Ureter (tissue), 1 donor: ENCODE data around the gene PPP6C. TPM values are rescaled to one million over a fixed set of nuclear protein-coding genes. Genes with fewer than 3 reads are reported as not detected.
"Not testable (repeated sequence)": the region's sequence is repeated elsewhere in the genome, so short reads cannot be mapped to it uniquely, and the experiment has no call there.

Source experiments
- DNase-seq: peaks from one replicate; pipeline ENCODE4 v3.0.0-alpha.2; 2020; ENCODE audit warnings: low spot score
- total RNA-seq: library from RNA; stranded (reverse); gene quantifications from one replicate; pipeline ENCODE4 v1.2.4, GENCODE V29; 2023
- donor health status: DM: yes; HTN: yes; CAD: no.

PPP6C gene
- total RNA-seq, 1 donor from 2014 or later = 36.9 TPM

DNA sequence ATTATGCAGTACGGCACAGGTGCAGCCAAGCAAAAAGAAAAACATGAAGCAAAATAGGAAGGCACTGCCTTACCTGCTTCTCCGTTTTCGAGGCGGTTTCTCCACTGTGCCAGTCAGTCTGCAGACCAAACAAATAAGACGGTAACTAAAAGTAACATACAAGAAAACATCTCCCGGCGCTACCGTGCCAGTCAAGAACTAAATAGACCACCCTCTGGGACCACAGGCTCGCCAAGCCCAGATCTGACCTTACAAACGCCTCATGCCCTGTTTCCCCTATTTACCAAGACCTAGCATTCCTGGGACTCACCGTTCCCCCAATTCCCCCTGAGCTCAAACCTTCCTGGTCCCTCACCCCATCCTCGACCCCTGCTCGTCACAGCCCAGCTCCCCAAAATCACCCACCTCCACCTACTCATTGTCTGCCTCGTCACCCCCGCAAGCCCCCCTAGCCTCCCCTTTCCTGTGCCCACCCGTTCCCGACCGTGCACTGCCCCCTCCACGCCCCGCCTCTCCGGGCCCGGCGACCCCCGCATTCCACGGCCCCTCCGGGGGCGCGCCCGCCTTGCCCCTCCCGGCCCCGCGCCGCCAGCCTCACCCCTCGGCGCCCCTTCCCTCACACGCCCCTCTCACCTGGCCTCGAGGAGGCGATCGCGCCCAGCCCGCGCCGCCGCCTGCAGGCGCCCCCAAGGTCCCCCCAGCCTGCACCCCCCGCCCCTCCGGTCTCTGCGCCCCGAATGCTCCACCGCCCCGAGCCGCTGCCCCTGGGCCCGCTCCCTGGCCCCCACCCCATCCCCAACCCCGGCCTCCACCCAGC lies 46.8 kb downstream of the PPP6C start:
- no peak for DNase-seq

- DNase-seq = no peak
Observed at GRCh38 chr9:125141751-125142150, 47.9 kb downstream of the PPP6C start.

GRCh38 chr9:125141251-125141650 lies 48.4 kb downstream of the PPP6C start:
- no peak for DNase-seq

GRCh38 chr9:125140576-125140975 lies 49.0 kb downstream of the PPP6C start:
- no peak for DNase-seq

GRCh38 chr9:125137200-125137599 lies 52.4 kb downstream of the PPP6C start:
- no peak for DNase-seq

GRCh38 chr9:125134976-125135375 lies 54.6 kb downstream of the PPP6C start:
- no peak for DNase-seq

GRCh38 chr9:125133403-125134329 lies 55.9 kb downstream of the PPP6C start:
- no peak for DNase-seq

- DNase-seq = no peak
Observed at GRCh38 chr9:125131778-125132177, 57.8 kb downstream of the PPP6C start.

- peak; percentile 77 for DNase-seq
Observed at GRCh38 chr9:125126019-125126746, 63.4 kb downstream of the PPP6C start.

DNA sequence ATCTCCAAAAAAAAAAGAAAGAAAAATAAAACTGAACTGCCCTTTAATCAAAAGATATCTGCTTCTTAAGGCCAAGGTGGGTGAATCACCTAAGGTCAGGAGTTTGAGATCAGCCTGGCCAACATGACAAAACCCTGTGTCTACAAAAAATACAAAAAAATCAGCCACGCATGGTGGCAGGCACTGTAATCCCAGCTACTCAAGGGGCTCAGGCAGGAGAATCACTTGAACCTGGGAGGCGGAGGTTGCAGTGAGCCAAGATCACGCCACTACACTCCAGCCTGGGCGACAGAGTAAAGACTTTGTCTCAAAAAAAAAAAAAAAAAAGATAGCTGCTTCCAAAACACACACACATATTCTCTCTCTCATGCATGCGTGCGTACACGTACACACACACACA lies 64.1 kb downstream of the PPP6C start:
- no peak for DNase-seq

GRCh38 chr9:125121146-125121545 lies 68.5 kb downstream of the PPP6C start:
- no peak for DNase-seq

DNA sequence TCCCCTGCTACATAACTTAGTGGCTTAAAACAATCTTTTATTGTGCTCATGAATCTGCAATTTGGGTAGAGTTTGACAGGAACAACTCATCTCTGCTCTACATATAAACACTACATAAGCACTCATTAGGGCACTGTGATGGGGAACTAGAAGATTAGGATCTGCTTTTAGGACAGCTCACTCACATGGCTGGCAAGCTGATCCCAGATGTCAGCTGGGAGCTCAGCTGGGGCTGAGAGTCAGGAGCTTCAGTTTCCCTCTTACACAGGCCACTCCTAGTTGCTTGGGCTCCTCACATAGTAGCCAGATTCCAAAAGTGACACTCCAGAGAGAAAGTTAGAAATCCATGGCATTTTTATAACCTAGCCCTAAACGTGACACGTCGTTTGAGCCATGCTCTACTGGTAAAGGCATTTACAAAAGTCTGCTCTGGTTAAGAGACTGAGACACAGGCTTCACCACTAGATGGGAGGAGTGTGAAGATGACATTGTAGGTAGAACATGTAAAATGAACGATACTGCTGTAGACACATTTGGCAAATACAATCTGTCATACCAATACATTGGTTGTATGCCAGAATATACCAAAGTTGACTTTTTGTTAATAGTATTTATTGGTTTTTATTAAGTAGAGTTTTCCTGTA lies 69.8 kb downstream of the PPP6C start:
- no peak for DNase-seq

GRCh38 chr9:125118696-125119095 lies 70.9 kb downstream of the PPP6C start:
- DNase-seq = not testable (repeated sequence)

- DNase-seq = not testable (repeated sequence)
Observed at GRCh38 chr9:125114503-125114902, 75.1 kb downstream of the PPP6C start.

DNA sequence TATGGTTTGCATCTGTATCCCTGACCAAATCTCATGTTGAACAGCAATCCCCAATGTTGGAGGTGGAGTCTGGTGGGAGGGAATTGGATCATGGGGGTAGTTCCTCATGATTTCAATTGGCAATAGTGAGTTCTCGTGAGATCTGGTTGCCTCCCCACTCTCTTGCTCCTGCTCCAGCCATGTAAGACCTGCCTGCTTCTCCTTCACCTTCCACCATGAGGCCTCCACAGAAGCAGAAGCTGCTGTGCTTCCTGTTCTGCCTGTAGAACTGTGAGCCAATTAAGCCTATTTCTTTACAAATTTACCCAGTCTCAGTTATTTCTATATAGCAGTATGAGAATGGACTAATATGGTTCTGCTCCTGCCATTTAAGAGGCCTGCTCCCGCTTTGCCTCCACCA lies 79.1 kb downstream of the PPP6C start:
- no peak for DNase-seq

DNA sequence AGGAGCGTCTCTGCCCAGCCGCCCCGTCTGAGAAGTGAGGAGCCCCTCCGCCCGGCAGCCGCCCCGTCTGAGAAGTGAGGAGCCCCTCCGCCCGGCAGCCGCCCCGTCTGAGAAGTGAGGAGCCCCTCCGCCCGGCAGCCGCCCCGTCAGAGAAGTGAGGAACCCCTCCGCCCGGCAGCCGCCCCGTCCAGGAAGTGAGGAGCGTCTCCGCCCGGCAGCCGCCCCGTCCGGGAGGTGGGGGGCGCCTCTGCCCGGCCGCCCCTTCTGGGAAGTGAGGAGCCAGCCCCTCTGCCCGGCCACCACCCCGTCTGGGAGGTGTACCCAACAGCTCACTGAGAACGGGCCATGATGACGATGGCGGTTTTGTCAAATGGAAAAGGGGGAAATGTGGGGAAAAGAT lies 81.1 kb downstream of the PPP6C start:
- not testable (repeated sequence) for DNase-seq

DNA sequence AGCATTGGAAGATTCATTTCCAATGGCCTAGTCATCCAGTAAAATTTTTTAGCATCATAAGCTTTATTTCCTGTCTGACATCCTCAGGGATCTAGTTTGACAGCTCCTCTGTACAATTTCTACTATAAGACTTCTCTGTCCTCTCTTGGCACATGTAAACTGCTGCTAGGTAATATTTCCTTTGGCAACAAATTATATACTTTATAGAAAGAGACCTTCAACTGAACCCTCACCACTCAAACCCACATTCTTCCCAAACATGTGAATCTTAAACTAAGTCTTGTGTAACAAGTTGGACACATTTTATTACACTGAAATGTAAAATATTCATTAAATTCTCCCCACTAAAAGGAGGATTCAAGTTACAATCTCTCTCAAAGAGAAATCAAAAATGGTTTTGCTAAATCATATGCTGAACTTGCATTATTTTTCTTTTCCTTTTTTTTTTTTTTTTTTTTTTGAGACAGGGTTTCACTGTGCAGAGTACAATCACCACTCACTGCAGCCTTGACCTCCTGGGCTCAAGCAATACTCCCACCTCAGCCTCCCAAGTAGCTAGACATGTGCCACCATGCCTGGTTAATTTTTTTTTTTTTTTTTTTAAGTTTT lies 83.2 kb downstream of the PPP6C start:
- no peak for DNase-seq

DNA sequence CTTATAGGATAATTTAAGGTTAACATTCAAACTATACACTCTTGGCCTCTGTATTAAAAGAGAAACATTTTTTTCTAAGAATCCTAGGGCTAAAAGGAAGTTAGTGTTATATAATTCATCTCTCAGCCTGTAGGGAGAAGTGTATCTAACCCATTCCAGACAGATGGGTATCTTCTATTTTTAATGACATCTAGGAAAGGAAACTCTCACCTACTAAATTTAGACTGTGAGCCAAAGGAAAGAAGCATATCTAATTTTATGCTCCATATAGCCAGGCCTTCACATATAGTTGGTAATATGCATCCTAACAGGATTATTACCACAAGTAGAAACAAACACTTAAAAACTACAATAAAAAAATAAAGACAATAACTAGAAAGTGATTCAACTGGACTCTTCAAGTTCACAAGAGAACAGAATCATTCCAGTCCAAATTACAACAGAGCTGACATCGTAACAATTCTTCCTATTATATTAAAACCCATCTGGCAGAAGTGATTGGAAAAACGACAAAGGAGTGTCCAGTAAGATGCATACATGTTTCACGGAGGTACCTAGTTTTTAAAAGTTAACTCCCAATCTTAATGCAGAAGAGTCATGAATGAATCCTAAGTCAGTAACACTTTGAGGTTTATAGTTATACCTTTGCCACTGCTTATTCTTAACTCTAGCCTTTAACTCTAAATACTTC lies 85.7 kb downstream of the PPP6C start:
- DNase-seq = no peak

DNA sequence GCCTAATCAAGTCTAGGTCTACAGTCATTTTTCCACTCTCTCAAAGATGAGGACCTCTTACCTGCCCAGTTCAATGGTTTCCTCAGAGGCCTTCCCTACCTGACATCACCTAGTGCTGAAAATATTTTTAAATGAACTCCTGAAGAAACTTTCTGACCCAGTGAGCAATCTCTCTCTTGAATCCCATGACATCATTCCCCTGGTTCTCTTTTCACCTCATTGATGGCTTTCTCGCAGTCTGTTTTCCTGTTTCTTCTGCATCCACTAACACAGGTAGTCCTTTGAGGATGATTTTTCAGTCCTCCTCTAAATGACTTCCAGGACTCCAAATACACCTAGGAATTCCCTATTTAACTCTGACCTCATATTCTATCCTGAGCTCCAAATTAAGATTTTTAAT lies 86.6 kb downstream of the PPP6C start:
- DNase-seq = no peak

DNA sequence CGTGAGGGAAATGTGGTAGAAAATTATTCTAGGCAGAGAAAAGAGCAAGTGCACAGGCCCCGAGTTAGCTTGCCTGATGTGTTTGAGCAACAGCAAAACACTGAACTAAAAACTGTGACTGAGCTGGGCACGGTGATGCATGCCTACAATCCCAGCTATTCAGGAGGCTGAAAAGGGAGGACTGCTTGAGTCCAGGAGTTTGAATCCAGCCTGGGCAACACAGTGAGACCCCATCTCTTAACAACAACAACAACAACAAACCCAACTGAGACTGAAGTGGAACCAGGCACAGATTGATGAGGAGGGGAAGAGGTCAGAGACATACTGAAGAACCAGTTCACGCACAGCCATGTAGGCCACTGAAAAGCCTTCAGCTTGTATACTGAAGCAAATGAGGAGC lies 88.8 kb downstream of the PPP6C start:
- no peak for DNase-seq

- DNase-seq = no peak
Observed at GRCh38 chr9:125099816-125100215, 89.8 kb downstream of the PPP6C start.
